Measurements from ENCODE around the gene B3GALT4. TPM values are rescaled to one million over a fixed set of nuclear protein-coding genes. Genes with fewer than 3 reads are reported as not detected.

B3GALT4 gene
- total RNA-seq, result 1 to 10 TPM; 3.9 to 5.6 TPM

- intact Hi-C loops (cut with DNase I), result no loop called here
- Histone ChIP-seq H3K9me3 (no peaks in the 10 kb centered on the region), H3K27me3 (no peaks in the 10 kb centered on the region), H3K4me3 (peak within 1 kb of the TSS in 1 of 2 donors; percentile 13), H3K36me3 (replicated peaks in 1 of 2; ENCODE audit: insufficient read depth in 1 of 2, low read depth in 2 of 2) (peaks cover 0 to 13% of the 10 kb centered on the region in 2 donors), H3K27ac (peak within 1 kb of the TSS; percentile 64 to 82 (median 78)), H3K4me1 (peaks cover 53% of the 10 kb centered on the region)
- peak; percentile 60 for ATAC-seq
- WGBS, 2 donors, result 8 to 59% methylated on average over 11 to 73 of the region's 80 CpGs
- DNase-seq, result peak; percentile 48 to 73 (median 54)
- peak; percentile 30 to 65 (median 36) for TF ChIP-seq POLR2A (IDR thresholded peaks at IDR 0.05)
- TF ChIP-seq CTCF (IDR thresholded peaks at IDR 0.05), result peak in 6 of 7 experiments; percentile 16 to 47 (median 35)
Measured at GRCh38 chr6:33276864-33277662, at the start of gene B3GALT4. B3GALT4 (plus strand) TSS chr6:33277123; CDS start chr6:33277420, 297 bp downstream.

GRCh38 chr6:33235221-33235634 is 41.7 kb upstream of the B3GALT4 start:
- Histone ChIP-seq H3K4me1 (no peaks in the 10 kb centered on the region), H3K4me3 (no peak overlapping the region), H3K27me3 (no peaks in the 10 kb centered on the region), H3K27ac (no peak overlapping the region), H3K36me3 (replicated peaks in 1 of 2; ENCODE audit: insufficient read depth in 1 of 2, low read depth in 2 of 2) (no peaks in the 10 kb centered on the region), H3K9me3 (no peaks in the 10 kb centered on the region)
- ATAC-seq (no peak), DNase-seq (no peak)
- TF ChIP-seq POLR2A (IDR thresholded peaks at IDR 0.05) (no peak), CTCF (IDR thresholded peaks at IDR 0.05) (no peak)
- intact Hi-C loops (cut with DNase I), result no loop called here
- WGBS, 2 donors, result 22 to 29% methylated on average over 6 of the region's 6 CpGs

GRCh38 chr6:33236328-33236727 is 40.6 kb upstream of the B3GALT4 start:
- no peaks in the 10 kb centered on the region for H3K27me3 ChIP-seq
- intact Hi-C loops (cut with DNase I), result no loop called here
- no peak for ATAC-seq

GRCh38 chr6:33236852-33237251 is 40.1 kb upstream of the B3GALT4 start:
- H3K27me3 ChIP-seq, result no peaks in the 10 kb centered on the region
- no peaks in the 10 kb centered on the region for H3K9me3 ChIP-seq
- intact Hi-C loops (cut with DNase I), result no loop called here
- WGBS, 2 donors, result 78 to 90% methylated on average over 6 of the region's 6 CpGs
- no peak for ATAC-seq
- H3K4me3 ChIP-seq, result no peak overlapping the region
- H3K4me1 ChIP-seq, result no peaks in the 10 kb centered on the region
- no peak for DNase-seq
- H3K36me3 ChIP-seq (replicated peaks in 1 of 2; ENCODE audit: insufficient read depth in 1 of 2, low read depth in 2 of 2), result no peaks in the 10 kb centered on the region
- H3K27ac ChIP-seq, result no peak overlapping the region
- TF ChIP-seq POLR2A (IDR thresholded peaks at IDR 0.05), result no peak
- no peak for TF ChIP-seq CTCF (IDR thresholded peaks at IDR 0.05)

More at GRCh38 chr6:33236328-33236727, 40.6 kb upstream of the B3GALT4 start:
- H3K9me3 ChIP-seq, result no peaks in the 10 kb centered on the region
- H3K4me3 ChIP-seq, result no peak overlapping the region
- H3K4me1 ChIP-seq, result no peaks in the 10 kb centered on the region
- DNase-seq, result no peak
- H3K36me3 ChIP-seq (replicated peaks in 1 of 2; ENCODE audit: insufficient read depth in 1 of 2, low read depth in 2 of 2), result no peaks in the 10 kb centered on the region
- H3K27ac ChIP-seq, result no peak overlapping the region
- TF ChIP-seq CTCF (IDR thresholded peaks at IDR 0.05) (no peak), POLR2A (IDR thresholded peaks at IDR 0.05) (no peak)

- DNase-seq, result no peak
- Histone ChIP-seq H3K4me3 (no peak overlapping the region), H3K9me3 (no peaks in the 10 kb centered on the region), H3K36me3 (replicated peaks in 1 of 2; ENCODE audit: insufficient read depth in 1 of 2, low read depth in 2 of 2) (no peaks in the 10 kb centered on the region), H3K27ac (no peak overlapping the region), H3K27me3 (no peaks in the 10 kb centered on the region), H3K4me1 (no peaks in the 10 kb centered on the region)
- 38 to 48% methylated on average over 2 of the region's 2 CpGs for WGBS, 2 donors
- intact Hi-C loops (cut with DNase I), result no loop called here
- TF ChIP-seq POLR2A (IDR thresholded peaks at IDR 0.05), result no peak
- TF ChIP-seq CTCF (IDR thresholded peaks at IDR 0.05), result no peak
- no peak for ATAC-seq
Measured at GRCh38 chr6:33237741-33238140, 39.2 kb upstream of the B3GALT4 start.
